ENCODE measurements around the gene TMEM120B.

TMEM120B gene

DNA sequence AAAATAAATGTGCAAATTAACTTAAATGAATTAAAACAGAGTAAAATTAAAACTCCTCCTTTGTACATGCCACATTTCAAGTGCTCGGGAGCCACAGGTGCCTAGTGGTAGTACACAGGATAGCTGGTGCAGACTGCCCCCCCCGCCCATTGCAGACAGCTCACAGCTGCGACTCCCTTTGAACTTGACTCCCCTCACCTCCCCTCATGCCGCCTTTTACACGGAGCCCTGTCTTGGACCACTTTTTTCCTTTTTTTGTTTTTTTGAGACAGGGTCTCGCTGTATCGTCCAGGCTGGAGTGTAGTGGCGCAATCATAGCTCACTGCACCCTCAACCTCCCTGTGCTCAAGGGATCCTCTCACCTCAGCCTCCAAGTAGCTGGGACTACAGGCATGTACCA, 102.7 kb downstream of the TMEM120B start:
- Histone ChIP-seq H3K4me3 (ENCODE audit: low read length) (no peak overlapping the region), H4K20me1 (ENCODE audit: control insufficient read depth, insufficient read depth, low read depth, low read length) (peaks cover 16% of the 10 kb centered on the region), H3K27ac (ENCODE audit: low read depth, low read length) (no peak overlapping the region), H3K9me3 (ENCODE audit: control insufficient read depth, insufficient read depth, low read length) (no peaks in the 10 kb centered on the region), H3K27me3 (ENCODE audit: control insufficient read depth, low read length) (no peaks in the 10 kb centered on the region), H3K9me2 (replicated peaks; ENCODE audit: control insufficient read depth, low read length) (no peaks in the 10 kb centered on the region), H3K79me2 (ENCODE audit: control insufficient read depth, low read length) (peaks cover 55% of the 10 kb centered on the region), H3F3A (ENCODE audit: control insufficient read depth, insufficient read depth) (peaks cover 7% of the 10 kb centered on the region), H3K36me3 (ENCODE audit: control insufficient read depth, low read length) (peaks cover 88% of the 10 kb centered on the region), H3K4me2 (ENCODE audit: low read length) (no peak overlapping the region), H3K4me1 (ENCODE audit: control insufficient read depth, low read length) (peaks cover 38% of the 10 kb centered on the region)
- TF ChIP-seq, protein P1, sequence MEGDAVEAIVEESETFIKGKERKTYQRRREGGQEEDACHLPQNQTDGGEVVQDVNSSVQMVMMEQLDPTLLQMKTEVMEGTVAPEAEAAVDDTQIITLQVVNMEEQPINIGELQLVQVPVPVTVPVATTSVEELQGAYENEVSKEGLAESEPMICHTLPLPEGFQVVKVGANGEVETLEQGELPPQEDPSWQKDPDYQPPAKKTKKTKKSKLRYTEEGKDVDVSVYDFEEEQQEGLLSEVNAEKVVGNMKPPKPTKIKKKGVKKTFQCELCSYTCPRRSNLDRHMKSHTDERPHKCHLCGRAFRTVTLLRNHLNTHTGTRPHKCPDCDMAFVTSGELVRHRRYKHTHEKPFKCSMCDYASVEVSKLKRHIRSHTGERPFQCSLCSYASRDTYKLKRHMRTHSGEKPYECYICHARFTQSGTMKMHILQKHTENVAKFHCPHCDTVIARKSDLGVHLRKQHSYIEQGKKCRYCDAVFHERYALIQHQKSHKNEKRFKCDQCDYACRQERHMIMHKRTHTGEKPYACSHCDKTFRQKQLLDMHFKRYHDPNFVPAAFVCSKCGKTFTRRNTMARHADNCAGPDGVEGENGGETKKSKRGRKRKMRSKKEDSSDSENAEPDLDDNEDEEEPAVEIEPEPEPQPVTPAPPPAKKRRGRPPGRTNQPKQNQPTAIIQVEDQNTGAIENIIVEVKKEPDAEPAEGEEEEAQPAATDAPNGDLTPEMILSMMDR (IDR thresholded peaks at IDR 0.05; ENCODE audit: low read depth, low read length, poor library complexity, severe bottlenecking): no peak
- TF ChIP-seq EZH2phosphoT487 (IDR thresholded peaks at IDR 0.05; ENCODE audit: borderline replicate concordance, low read length): no peak

DNA sequence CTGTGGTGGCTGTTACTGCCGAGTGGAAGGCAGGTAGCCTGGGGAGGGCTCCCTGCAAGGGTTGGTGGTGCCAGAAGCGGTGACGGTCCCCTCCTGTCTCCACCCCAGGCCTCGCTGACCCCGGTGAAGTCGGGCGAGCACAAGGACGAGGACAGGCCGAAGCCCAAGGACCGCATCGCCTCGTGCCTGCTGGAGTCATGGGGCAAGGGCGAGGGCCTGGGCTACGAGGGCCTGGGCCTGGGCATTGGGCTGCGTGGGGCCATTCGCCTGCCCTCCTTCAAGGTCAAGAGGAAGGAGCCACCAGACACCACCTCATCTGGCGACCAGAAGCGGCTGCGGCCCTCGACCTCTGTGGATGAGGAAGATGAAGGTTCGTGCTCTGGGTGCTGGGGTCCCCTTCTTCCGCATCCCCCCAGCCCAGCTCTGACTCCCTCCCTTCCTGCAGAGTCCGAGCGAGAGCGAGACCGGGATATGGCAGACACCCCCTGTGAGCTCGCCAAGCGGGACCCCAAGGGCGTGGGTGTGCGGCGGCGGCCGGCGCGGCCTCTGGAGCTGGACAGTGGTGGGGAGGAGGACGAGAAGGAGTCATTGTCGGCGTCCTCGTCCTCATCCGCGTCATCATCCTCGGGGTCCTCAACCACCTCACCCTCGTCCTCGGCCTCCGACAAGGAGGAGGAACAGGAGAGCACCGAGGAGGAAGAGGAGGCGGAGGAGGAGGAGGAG, 104.5 kb downstream of the TMEM120B start:
- no peak overlapping the region for H3K4me2 ChIP-seq (ENCODE audit: low read length)
- H3K27me3 ChIP-seq (ENCODE audit: control insufficient read depth, low read length): no peaks in the 10 kb centered on the region
- no peak overlapping the region for H3K27ac ChIP-seq (ENCODE audit: low read depth, low read length)
- H3K9me3 ChIP-seq (ENCODE audit: control insufficient read depth, insufficient read depth, low read length): no peaks in the 10 kb centered on the region
- H4K20me1 ChIP-seq (ENCODE audit: control insufficient read depth, insufficient read depth, low read depth, low read length): peaks cover 11% of the 10 kb centered on the region; the same call in 1 of the 2 replicates
- peaks cover 84% of the 10 kb centered on the region for H3K36me3 ChIP-seq (ENCODE audit: control insufficient read depth, low read length)
- peaks cover 21% of the 10 kb centered on the region for H3K4me1 ChIP-seq (ENCODE audit: control insufficient read depth, low read length)
- no peaks in the 10 kb centered on the region for H3F3A ChIP-seq (ENCODE audit: control insufficient read depth, insufficient read depth)
- H3K9me2 ChIP-seq (replicated peaks; ENCODE audit: control insufficient read depth, low read length): no peaks in the 10 kb centered on the region
- TF ChIP-seq EZH2phosphoT487 (IDR thresholded peaks at IDR 0.05; ENCODE audit: borderline replicate concordance, low read length): no peak
- TF ChIP-seq, protein P1 (IDR thresholded peaks at IDR 0.05; ENCODE audit: low read depth, low read length, poor library complexity, severe bottlenecking): no peak
- no peak overlapping the region for H3K4me3 ChIP-seq (ENCODE audit: low read length)
- peaks cover 37% of the 10 kb centered on the region for H3K79me2 ChIP-seq (ENCODE audit: control insufficient read depth, low read length)

DNA sequence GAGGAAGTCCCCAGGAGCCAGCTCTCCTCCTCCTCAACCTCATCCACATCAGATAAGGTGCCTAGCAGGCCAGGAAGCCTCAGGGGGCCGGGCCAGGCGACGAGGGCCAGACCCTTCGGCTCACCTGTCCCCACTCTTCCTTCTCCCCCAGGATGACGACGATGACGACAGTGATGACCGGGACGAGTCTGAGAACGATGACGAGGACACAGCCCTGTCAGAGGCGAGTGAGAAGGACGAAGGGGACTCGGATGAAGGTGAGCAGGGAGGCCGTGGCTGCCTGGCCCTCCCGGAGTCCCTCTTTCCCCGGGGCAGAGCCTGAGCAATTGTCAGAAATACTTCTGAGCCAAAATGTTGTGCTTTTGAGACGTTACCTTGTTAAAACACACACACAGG, 105.1 kb downstream of the TMEM120B start:
- no peaks in the 10 kb centered on the region for H3K27me3 ChIP-seq (ENCODE audit: control insufficient read depth, low read length)
- no peak overlapping the region for H3K27ac ChIP-seq (ENCODE audit: low read depth, low read length)
- H4K20me1 ChIP-seq (ENCODE audit: control insufficient read depth, insufficient read depth, low read depth, low read length): peaks cover 6% of the 10 kb centered on the region; the same call in 1 of the 2 replicates
- H3K9me2 ChIP-seq (replicated peaks; ENCODE audit: control insufficient read depth, low read length): no peaks in the 10 kb centered on the region
- H3K36me3 ChIP-seq (ENCODE audit: control insufficient read depth, low read length): peaks cover 84% of the 10 kb centered on the region
- peaks cover 32% of the 10 kb centered on the region for H3K79me2 ChIP-seq (ENCODE audit: control insufficient read depth, low read length)
- TF ChIP-seq EZH2phosphoT487 (IDR thresholded peaks at IDR 0.05; ENCODE audit: borderline replicate concordance, low read length): no peak
- TF ChIP-seq, protein P1 (IDR thresholded peaks at IDR 0.05; ENCODE audit: low read depth, low read length, poor library complexity, severe bottlenecking): no peak
- no peak overlapping the region for H3K4me3 ChIP-seq (ENCODE audit: low read length)
- H3F3A ChIP-seq (ENCODE audit: control insufficient read depth, insufficient read depth): no peaks in the 10 kb centered on the region
- H3K4me2 ChIP-seq (ENCODE audit: low read length): no peak overlapping the region
- H3K4me1 ChIP-seq (ENCODE audit: control insufficient read depth, low read length): peaks cover 16% of the 10 kb centered on the region
- no peaks in the 10 kb centered on the region for H3K9me3 ChIP-seq (ENCODE audit: control insufficient read depth, insufficient read depth, low read length)

Data from DOHH2 (cell line).